ENCODE measurements around the gene PTOV1.

PTOV1 gene

GRCh38 chr19:49836176-49837008 lies 14.6 kb upstream of the PTOV1 start:
- no peak overlapping the region for H3K4me3 ChIP-seq (ENCODE audit: control insufficient read depth, low read depth, low read length)
- no peak for TF ChIP-seq CTCF (IDR thresholded peaks at IDR 0.05; ENCODE audit: control insufficient read depth, insufficient read depth, low read depth, low read length, missing control alignments)
- no peak for DNase-seq (ENCODE audit: low read depth)

GRCh38 chr19:49837009-49837310 lies 14.0 kb upstream of the PTOV1 start:
- no peak for DNase-seq (ENCODE audit: low read depth)
- no peak overlapping the region for H3K4me3 ChIP-seq (ENCODE audit: control insufficient read depth, low read depth, low read length)
- no peak for TF ChIP-seq CTCF (IDR thresholded peaks at IDR 0.05; ENCODE audit: control insufficient read depth, insufficient read depth, low read depth, low read length, missing control alignments)

GRCh38 chr19:49837425-49837824 lies 13.5 kb upstream of the PTOV1 start:
- H3K4me3 ChIP-seq (ENCODE audit: control insufficient read depth, low read depth, low read length) = no peak overlapping the region
- no peak for TF ChIP-seq CTCF (IDR thresholded peaks at IDR 0.05; ENCODE audit: control insufficient read depth, insufficient read depth, low read depth, low read length, missing control alignments)
- no peak for DNase-seq (ENCODE audit: low read depth)

- H3K4me3 ChIP-seq (ENCODE audit: control insufficient read depth, low read depth, low read length) = no peak overlapping the region
- TF ChIP-seq CTCF (IDR thresholded peaks at IDR 0.05; ENCODE audit: control insufficient read depth, insufficient read depth, low read depth, low read length, missing control alignments) = no peak
- DNase-seq (ENCODE audit: low read depth) = no peak
Observed at GRCh38 chr19:49838885-49839588, 11.9 kb upstream of the PTOV1 start.

GRCh38 chr19:49839713-49840112 lies 11.2 kb upstream of the PTOV1 start:
- TF ChIP-seq CTCF (IDR thresholded peaks at IDR 0.05; ENCODE audit: control insufficient read depth, insufficient read depth, low read depth, low read length, missing control alignments) = no peak
- no peak overlapping the region for H3K4me3 ChIP-seq (ENCODE audit: control insufficient read depth, low read depth, low read length)
- DNase-seq (ENCODE audit: low read depth) = no peak

- no peak for DNase-seq (ENCODE audit: low read depth)
Observed at GRCh38 chr19:49840321-49840720, 10.6 kb upstream of the PTOV1 start.

More at GRCh38 chr19:49840321-49840720, 10.6 kb upstream of the PTOV1 start:
- TF ChIP-seq CTCF (IDR thresholded peaks at IDR 0.05; ENCODE audit: control insufficient read depth, insufficient read depth, low read depth, low read length, missing control alignments) = no peak
- H3K4me3 ChIP-seq (ENCODE audit: control insufficient read depth, low read depth, low read length) = no peak overlapping the region
